GM19240 (cell line): ENCODE data around the gene REPIN1.
A peak's percentile ranks its signal among the peaks of the same experiment; 100 is the strongest.
"Not testable (repeated sequence)": the region's sequence is repeated elsewhere in the genome, so short reads cannot be mapped to it uniquely, and the experiment has no call there.

ENCODE experiments used
- DNase-seq: peaks from one replicate; pipeline ENCODE4 v3.0.0; 2011; ENCODE audit warnings: low spot score; ENCODE audit not compliant: insufficient read length

The REPIN1 gene

GRCh38 chr7:150375662-150376521, 7.3 kb downstream of the REPIN1 start:
- DNase-seq, result no peak

- no peak for DNase-seq
Observed at GRCh38 chr7:150376560-150376959, 7.9 kb downstream of the REPIN1 start.

- no peak for DNase-seq
Observed at GRCh38 chr7:150377196-150377595, 8.6 kb downstream of the REPIN1 start.

GRCh38 chr7:150377635-150378034, 9.0 kb downstream of the REPIN1 start:
- no peak for DNase-seq

- DNase-seq, result no peak
Observed at GRCh38 chr7:150378115-150378852, 9.7 kb downstream of the REPIN1 start.

GRCh38 chr7:150378853-150379440, 10.3 kb downstream of the REPIN1 start, which contains the start of gene ZNF775:
Gene ZNF775, plus strand, starts transcription at chr7:150379330. Its CDS starts 9,141 bp downstream, at chr7:150388471.
- DNase-seq, result peak; percentile 99

- DNase-seq, result no peak
Observed at GRCh38 chr7:150379441-150380379, 11.1 kb downstream of the REPIN1 start.

- no peak for DNase-seq
Observed at GRCh38 chr7:150380463-150380862, 11.8 kb downstream of the REPIN1 start.

GRCh38 chr7:150381096-150381495, 12.5 kb downstream of the REPIN1 start:
- DNase-seq, result no peak

GRCh38 chr7:150381785-150382122, 13.1 kb downstream of the REPIN1 start:
- DNase-seq, result no peak

- no peak for DNase-seq
Observed at GRCh38 chr7:150382123-150382843, 13.7 kb downstream of the REPIN1 start.

- DNase-seq, result no peak
Observed at GRCh38 chr7:150382844-150383225, 14.2 kb downstream of the REPIN1 start.

GRCh38 chr7:150383710-150384397, 15.2 kb downstream of the REPIN1 start:
- no peak for DNase-seq

GRCh38 chr7:150384406-150385301, 16.0 kb downstream of the REPIN1 start:
- no peak for DNase-seq

- no peak for DNase-seq
Observed at GRCh38 chr7:150385302-150385723, 16.7 kb downstream of the REPIN1 start.

- not testable (repeated sequence) for DNase-seq
Observed at GRCh38 chr7:150385884-150386283, 17.3 kb downstream of the REPIN1 start.

GRCh38 chr7:150388306-150388705, 19.7 kb downstream of the REPIN1 start:
- no peak for DNase-seq

- DNase-seq, result no peak
Observed at GRCh38 chr7:150388709-150389531, 20.3 kb downstream of the REPIN1 start.
